Left lung (tissue), 10 donors: ENCODE measurements around the gene ZFP14. TPM values are rescaled to one million over a fixed set of nuclear protein-coding genes. Genes with fewer than 3 reads are reported as not detected.
A peak's percentile ranks its signal among the peaks of the same experiment; 100 is the strongest.
"Not testable (repeated sequence)": the region's sequence is repeated elsewhere in the genome, so short reads cannot be mapped to it uniquely, and the experiment has no call there.

ENCODE experiments used
- ATAC-seq: fragments of 200-7000 bp; cut with Tn5 transposase; one replicate; pipeline ENCODE4 v1.9.1; 2020; ENCODE audit warnings: moderate library complexity
- DNase-seq, 4 donors: peaks; one replicate each; pipeline ENCODE4 v3.0.0-alpha.2; 2013 to 2020
- H3K27ac ChIP-seq, 2 donors: fragments of 200-600 bp; sonication (generic) in 1 of 2; one replicate each; pipeline versions ENCODE4 v1.5.0 to v1.8.0; 2020 to 2021
- H3K27me3 ChIP-seq, 2 donors: fragments of 200-600 bp; sonication (generic) in 1 of 2; one replicate each; pipeline versions ENCODE4 v1.5.0 to v1.8.0; 2020 to 2021
- H3K36me3 ChIP-seq, 2 donors: fragments of 200-600 bp; sonication (generic) in 1 of 2; one replicate each; pipeline versions ENCODE4 v1.5.0 to v1.8.0; 2020 to 2021
- H3K4me1 ChIP-seq, 2 donors: fragments of 200-600 bp; one replicate each; pipeline ENCODE4 v1.8.0; 2021
- H3K4me3 ChIP-seq, 2 donors: fragments of 200-600 bp; sonication (generic) in 1 of 2; one replicate each; pipeline versions ENCODE4 v1.5.0 to v1.8.0; 2020 to 2021; ENCODE audit warnings: mild to moderate bottlenecking in 1 of 2
- H3K9me3 ChIP-seq, 2 donors: fragments of 200-600 bp; sonication (generic) in 1 of 2; one replicate each; pipeline versions ENCODE4 v1.5.0 to v1.8.0; 2020 to 2021
- intact Hi-C, 2 donors: fragments of 100-400 bp; cut with DNase I; formaldehyde crosslinking; loops; one replicate each; pipeline versions ENCODE4 v1.11.2 to v1.14.2; 2022
- polyA plus RNA-seq, 6 donors: library from polyadenylated mRNA; unstranded; fragments of 120-200 nt; gene quantifications; one replicate each; pipeline ENCODE4 v1.2.1, GENCODE V29; 2013; ENCODE audit not compliant: insufficient read length in 6 of 6
- total RNA-seq, 2 donors: library from RNA; stranded (reverse); fragmentation: NEBNext Ultra II Directional; extraction: Animal tissue kit (Norgen Biotek cat#: 25700); gene quantifications; one replicate each; pipeline ENCODE4 v1.2.1, GENCODE V29; 2021
- TF ChIP-seq, protein P1 (sequence below), 2 donors: fragments of 200-600 bp; sonication (generic) in 1 of 2; IDR thresholded peaks; one replicate each; pipeline versions ENCODE4 v1.5.0 to v1.8.0; 2021; ENCODE audit warnings: antibody characterized with exemption in 2 of 2
- donor health status: DM: no; HTN: yes; CAD: no.
- donor health status: DM: no; HTN: no; CAD: no.

Gene ZFP14
- total and polyA plus RNA-seq, 8 donors, result 3.8 to 16.1 (median 13.6) TPM

- peak overlapping the region; percentile 57 to 58 for H3K4me3 ChIP-seq
- peaks cover 0 to 6% of the 10 kb centered on the region in 2 donors for H3K4me1 ChIP-seq
- peaks cover 0 to 81% of the 10 kb centered on the region in 2 donors for H3K9me3 ChIP-seq
- no peaks in the 10 kb centered on the region for H3K27me3 ChIP-seq
- DNase-seq, result peak; percentile 69 to 96 (median 87)
- ATAC-seq, result peak; percentile 99
- TF ChIP-seq, protein P1, sequence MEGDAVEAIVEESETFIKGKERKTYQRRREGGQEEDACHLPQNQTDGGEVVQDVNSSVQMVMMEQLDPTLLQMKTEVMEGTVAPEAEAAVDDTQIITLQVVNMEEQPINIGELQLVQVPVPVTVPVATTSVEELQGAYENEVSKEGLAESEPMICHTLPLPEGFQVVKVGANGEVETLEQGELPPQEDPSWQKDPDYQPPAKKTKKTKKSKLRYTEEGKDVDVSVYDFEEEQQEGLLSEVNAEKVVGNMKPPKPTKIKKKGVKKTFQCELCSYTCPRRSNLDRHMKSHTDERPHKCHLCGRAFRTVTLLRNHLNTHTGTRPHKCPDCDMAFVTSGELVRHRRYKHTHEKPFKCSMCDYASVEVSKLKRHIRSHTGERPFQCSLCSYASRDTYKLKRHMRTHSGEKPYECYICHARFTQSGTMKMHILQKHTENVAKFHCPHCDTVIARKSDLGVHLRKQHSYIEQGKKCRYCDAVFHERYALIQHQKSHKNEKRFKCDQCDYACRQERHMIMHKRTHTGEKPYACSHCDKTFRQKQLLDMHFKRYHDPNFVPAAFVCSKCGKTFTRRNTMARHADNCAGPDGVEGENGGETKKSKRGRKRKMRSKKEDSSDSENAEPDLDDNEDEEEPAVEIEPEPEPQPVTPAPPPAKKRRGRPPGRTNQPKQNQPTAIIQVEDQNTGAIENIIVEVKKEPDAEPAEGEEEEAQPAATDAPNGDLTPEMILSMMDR (IDR thresholded peaks at IDR 0.05), result no peak
- H3K36me3 ChIP-seq, result peaks cover 0 to 16% of the 10 kb centered on the region in 2 donors
- H3K27ac ChIP-seq, result peak overlapping the region in 1 of 2 donors; percentile 51
- intact Hi-C loops, result no loop called here
Measured at GRCh38 chr19:36331353-36332228, 47.4 kb downstream of the ZFP14 start.

DNA sequence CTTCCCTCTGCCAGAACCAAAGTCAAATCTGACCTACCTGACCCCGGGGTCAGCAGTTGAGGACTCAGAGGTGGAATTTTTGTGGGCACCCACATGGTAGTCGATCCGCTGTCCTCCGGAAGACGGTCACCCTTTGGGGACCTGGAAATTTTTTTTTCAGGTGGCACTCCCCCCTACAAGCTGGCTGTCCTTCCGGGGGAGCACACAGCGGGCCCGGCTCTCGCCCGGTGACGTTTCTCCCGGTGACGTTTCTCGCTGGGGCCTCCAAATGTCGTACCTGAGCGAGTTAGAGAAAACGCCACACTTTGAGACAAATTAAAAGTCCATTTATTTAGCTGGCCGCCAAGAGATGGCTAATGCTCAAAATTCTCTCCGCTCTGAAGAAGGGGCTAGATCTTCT is 48.8 kb downstream of the ZFP14 start:
- no peak for DNase-seq
- intact Hi-C loops, result no loop called here

DNA sequence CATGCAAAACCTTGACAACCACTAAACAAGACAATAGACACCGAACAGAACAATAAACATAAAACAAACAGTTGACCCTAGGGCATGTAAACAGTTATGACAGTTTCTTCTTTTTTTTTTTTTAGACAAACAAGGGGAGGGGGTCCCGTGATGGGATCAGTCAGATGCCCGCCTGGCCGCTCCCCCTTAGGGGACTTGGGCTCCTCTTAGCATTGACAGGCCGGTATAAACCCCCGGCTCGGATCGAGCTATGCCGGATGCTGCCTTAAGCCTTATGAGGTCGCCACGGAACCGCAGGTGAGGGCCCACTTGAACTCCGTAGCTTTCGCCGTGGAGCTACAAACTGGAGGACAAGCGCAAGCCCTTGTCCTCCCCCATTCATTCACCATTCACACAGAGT is 49.5 kb downstream of the ZFP14 start:
- H3K27ac ChIP-seq, H3K27me3 ChIP-seq, DNase-seq, H3K4me3 ChIP-seq, H3K4me1 ChIP-seq, intact Hi-C loops, ATAC-seq: not testable (repeated sequence)
- Histone ChIP-seq H3K9me3 (peaks cover 0 to 71% of the 10 kb centered on the region in 2 donors), H3K36me3 (peaks cover 0 to 17% of the 10 kb centered on the region in 2 donors)

More for the DNA sequence above, 48.8 kb downstream of the ZFP14 start:
- no peak for ATAC-seq
- TF ChIP-seq, protein P1 (IDR thresholded peaks at IDR 0.05), result no peak
- no peak overlapping the region for H3K27ac ChIP-seq
- peaks cover 0 to 77% of the 10 kb centered on the region in 2 donors for H3K9me3 ChIP-seq
- H3K36me3 ChIP-seq, result peaks cover 0 to 17% of the 10 kb centered on the region in 2 donors
- H3K27me3 ChIP-seq, result no peaks in the 10 kb centered on the region
- no peak overlapping the region for H3K4me3 ChIP-seq
- peaks cover 0 to 6% of the 10 kb centered on the region in 2 donors for H3K4me1 ChIP-seq

- H3K9me3 ChIP-seq, result peaks cover 0 to 55% of the 10 kb centered on the region in 2 donors
- H3K36me3 ChIP-seq, result peaks cover 0 to 17% of the 10 kb centered on the region in 2 donors
- ATAC-seq, H3K4me3 ChIP-seq, DNase-seq, H3K27me3 ChIP-seq, intact Hi-C loops, H3K27ac ChIP-seq, H3K4me1 ChIP-seq: not testable (repeated sequence)
Measured at GRCh38 chr19:36326649-36327048, 52.4 kb downstream of the ZFP14 start.

DNA sequence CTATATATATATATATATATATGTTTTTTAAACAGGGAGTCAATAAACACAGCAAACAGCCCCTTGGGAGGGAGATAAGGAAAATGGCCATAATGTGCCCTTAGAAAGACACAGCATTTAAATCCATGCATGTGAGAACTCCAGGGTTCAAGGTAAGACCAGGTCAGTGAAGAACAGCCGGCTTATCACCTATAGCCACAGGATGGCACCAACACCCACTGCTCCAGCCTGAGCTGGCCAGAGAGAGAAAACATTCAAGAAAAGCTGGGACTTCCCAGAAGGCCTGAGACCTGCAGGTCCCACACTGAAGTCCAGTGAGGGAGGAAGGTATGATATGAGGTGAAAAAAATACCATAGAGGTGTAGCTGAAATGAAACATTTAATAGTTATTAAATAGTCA is 63.8 kb downstream of the ZFP14 start:
- H3K4me3 ChIP-seq, H3K27me3 ChIP-seq, H3K36me3 ChIP-seq, ATAC-seq, H3K27ac ChIP-seq, DNase-seq, H3K9me3 ChIP-seq, H3K4me1 ChIP-seq, intact Hi-C loops: not testable (repeated sequence)

GRCh38 chr19:36314053-36314452 is 64.9 kb downstream of the ZFP14 start:
- H3K9me3 ChIP-seq, H3K27me3 ChIP-seq, ATAC-seq, H3K36me3 ChIP-seq, intact Hi-C loops, H3K4me1 ChIP-seq, DNase-seq, H3K27ac ChIP-seq, H3K4me3 ChIP-seq: not testable (repeated sequence)

DNA sequence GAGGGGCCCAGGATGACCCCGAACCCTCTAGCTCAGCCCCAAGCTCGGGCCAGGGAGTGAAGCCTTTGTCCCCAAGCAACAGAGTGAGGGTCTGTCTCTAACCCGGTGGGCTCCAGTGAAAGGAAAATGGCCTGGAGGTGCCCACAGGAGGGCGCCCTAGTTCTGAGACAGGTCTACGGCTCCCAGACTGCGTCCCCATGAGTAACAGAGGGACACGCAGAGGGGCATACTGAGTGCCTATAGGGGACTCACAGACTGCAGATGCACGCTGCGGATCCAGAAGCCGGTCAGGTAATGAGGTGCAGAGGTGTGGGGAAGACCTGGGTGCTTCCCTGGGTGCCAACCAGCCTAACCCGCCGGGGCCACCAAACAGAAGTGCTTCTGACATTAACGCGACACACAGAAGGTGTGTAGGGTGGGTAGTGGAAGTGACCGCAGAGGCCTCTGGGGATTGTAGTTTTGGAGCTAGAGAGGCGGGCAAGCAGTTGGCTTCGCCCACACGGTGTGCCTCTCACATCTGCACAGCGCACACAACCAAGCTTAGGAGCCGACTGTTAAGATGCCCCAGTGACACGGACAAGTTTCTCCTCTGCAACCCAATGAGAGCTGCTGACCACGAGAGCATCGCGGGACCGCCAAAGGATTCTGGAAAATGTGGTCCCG is 67.8 kb downstream of the ZFP14 start:
- ATAC-seq, DNase-seq, H3K36me3 ChIP-seq, intact Hi-C loops, H3K9me3 ChIP-seq, H3K27me3 ChIP-seq, H3K27ac ChIP-seq, H3K4me3 ChIP-seq, H3K4me1 ChIP-seq: not testable (repeated sequence)

GRCh38 chr19:36310416-36310990 is 68.5 kb downstream of the ZFP14 start:
- ATAC-seq, H3K27me3 ChIP-seq, H3K27ac ChIP-seq, H3K4me3 ChIP-seq, H3K36me3 ChIP-seq, intact Hi-C loops, DNase-seq, H3K4me1 ChIP-seq, H3K9me3 ChIP-seq: not testable (repeated sequence)

DNA sequence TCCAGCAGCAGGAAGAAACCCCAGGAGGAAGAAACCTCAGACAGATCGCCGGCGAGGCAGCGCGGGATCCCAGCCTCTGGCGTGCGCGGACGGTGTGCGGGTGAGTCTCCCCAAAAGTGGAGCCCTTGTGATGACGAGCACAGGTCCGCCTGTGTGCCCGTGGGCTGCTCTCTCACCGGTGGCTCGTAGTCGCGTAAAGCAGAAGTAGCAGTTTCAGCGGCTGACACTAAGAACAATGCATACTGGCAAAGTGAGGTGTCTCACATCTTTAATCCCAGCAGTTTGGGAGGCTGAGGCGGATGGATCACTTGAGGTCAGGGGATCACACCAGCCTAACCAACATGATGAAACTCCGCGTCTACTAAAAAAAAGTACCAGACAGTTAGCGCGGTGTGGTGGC is 69.2 kb downstream of the ZFP14 start:
- H3K4me3 ChIP-seq, H3K4me1 ChIP-seq, H3K27ac ChIP-seq, ATAC-seq, H3K27me3 ChIP-seq, DNase-seq, intact Hi-C loops, H3K36me3 ChIP-seq, H3K9me3 ChIP-seq: not testable (repeated sequence)

DNA sequence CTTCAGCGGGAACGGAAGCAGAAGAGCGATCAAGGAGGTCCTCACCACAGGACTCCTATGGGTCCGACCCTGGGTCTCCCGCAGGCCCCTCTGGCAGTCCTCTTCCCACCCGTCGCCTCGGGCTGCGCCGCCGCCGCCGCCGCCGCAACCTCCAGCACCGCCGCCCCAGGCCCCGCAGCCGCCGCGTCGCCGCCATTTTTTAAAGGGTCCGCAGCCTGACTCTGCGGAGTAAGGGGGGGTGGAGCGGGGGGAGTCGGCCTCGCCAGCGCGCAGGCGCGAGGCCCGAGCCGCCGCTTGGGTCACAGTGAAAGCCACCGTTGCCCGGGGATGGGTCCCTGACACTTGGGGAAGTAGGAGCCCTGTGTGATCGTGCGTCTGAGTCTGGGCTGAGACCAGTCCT is 69.7 kb downstream of the ZFP14 start:
- ATAC-seq, H3K4me3 ChIP-seq, H3K27me3 ChIP-seq, H3K9me3 ChIP-seq, H3K4me1 ChIP-seq, H3K36me3 ChIP-seq, intact Hi-C loops, H3K27ac ChIP-seq: not testable (repeated sequence)
- DNase-seq, result peak in 1 of 4 donors; percentile 77

GRCh38 chr19:36292317-36292716 is 86.7 kb downstream of the ZFP14 start:
- H3K4me1 ChIP-seq, H3K27ac ChIP-seq, H3K36me3 ChIP-seq, H3K9me3 ChIP-seq, H3K4me3 ChIP-seq, ATAC-seq, H3K27me3 ChIP-seq, intact Hi-C loops: not testable (repeated sequence)
- peak in 1 of 4 donors; percentile 50 for DNase-seq
